CD4-positive, alpha-beta memory T cell (primary cell): ENCODE measurements around the gene AGXT2. TPM values are rescaled to one million over a fixed set of nuclear protein-coding genes. Genes with fewer than 3 reads are reported as not detected.

Source experiments
- CTCF ChIA-PET: fragments of 350-600 bp; sonication (Branson Sonifier 250); formaldehyde crosslinking; loops from one replicate; lab custom pipeline; 2021; ENCODE audit warnings: inconsistent platforms; ENCODE audit not compliant: partially characterized antibody; lab: Charles Lee
- POLR2A ChIA-PET: fragments of 350-600 bp; sonication (Branson Sonifier 250); formaldehyde crosslinking; loops from one replicate; lab custom pipeline; 2021; ENCODE audit not compliant: partially characterized antibody; lab: Charles Lee
- DNase-seq, 5 donors: peaks; one replicate each; pipeline versions ENCODE4 v3.0.0 to v3.0.0-alpha.2; 2020 to 2022; ENCODE audit warnings: mixed read lengths in 1 of 5
- H3K27ac ChIP-seq: one replicate; pipeline ENCODE4 v1.7.0; 2013; ENCODE audit warnings: low read depth, low read length
- H3K27me3 ChIP-seq: 2 replicates; pipeline ENCODE4 v1.7.0; 2013; ENCODE audit warnings: mild to moderate bottlenecking, low read length, moderate library complexity; ENCODE audit not compliant: insufficient read depth
- H3K36me3 ChIP-seq: 2 replicates; pipeline ENCODE4 v1.7.0; 2013; ENCODE audit warnings: mild to moderate bottlenecking, low read length, moderate library complexity; ENCODE audit not compliant: insufficient read depth
- H3K4me1 ChIP-seq: 2 replicates; pipeline ENCODE4 v1.7.0; 2013; ENCODE audit warnings: mild to moderate bottlenecking, low read length, moderate library complexity; ENCODE audit not compliant: insufficient read depth
- H3K4me3 ChIP-seq, 2 donors: one replicate each; pipeline ENCODE4 v1.7.0; 2013; ENCODE audit warnings: low read length in 2 of 2, mild to moderate bottlenecking in 1 of 2
- H3K9me3 ChIP-seq, 2 donors: one replicate each; pipeline ENCODE4 v1.7.0; 2013; ENCODE audit warnings: low read length in 2 of 2, control low read depth in 1 of 2; ENCODE audit not compliant: control insufficient read depth in 1 of 2
- H3K27ac Mint-ChIP-seq, 7 donors: one replicate each; pipeline ENCODE4 v1.8.0; 2020 to 2021; ENCODE audit warnings: mixed read lengths in 7 of 7, mild to moderate bottlenecking in 6 of 7, inconsistent platforms in 3 of 7, moderate library complexity in 3 of 7
- H3K27me3 Mint-ChIP-seq, 2 donors: one replicate each; pipeline ENCODE4 v1.8.0; 2020 to 2021; ENCODE audit warnings: mixed read lengths in 2 of 2
- H3K36me3 Mint-ChIP-seq, 2 donors: one replicate each; pipeline ENCODE4 v1.8.0; 2020 to 2021; ENCODE audit warnings: mixed read lengths in 2 of 2, inconsistent platforms in 1 of 2, mild to moderate bottlenecking in 1 of 2
- H3K4me1 Mint-ChIP-seq, 4 donors: one replicate each; pipeline ENCODE4 v1.8.0; 2020 to 2021; ENCODE audit warnings: mixed read lengths in 4 of 4, mild to moderate bottlenecking in 1 of 4
- H3K4me3 Mint-ChIP-seq, 8 donors: one replicate each; pipeline ENCODE4 v1.8.0; 2020 to 2021; ENCODE audit warnings: mixed read lengths in 8 of 8, mild to moderate bottlenecking in 7 of 8, moderate library complexity in 6 of 8, inconsistent platforms in 3 of 8
- H3K9me3 Mint-ChIP-seq, 8 donors: one replicate each; pipeline ENCODE4 v1.8.0; 2020 to 2021; ENCODE audit warnings: mixed read lengths in 8 of 8, mild to moderate bottlenecking in 5 of 8, inconsistent platforms in 3 of 8, moderate library complexity in 1 of 8
- intact Hi-C: fragments of 100-400 bp; cut with micrococcal nuclease; formaldehyde crosslinking; loops from one replicate; pipeline ENCODE4 v1.15.1; 2023
- polyA plus RNA-seq, 2 donors: library from polyadenylated mRNA; unstranded; fragments of 300-500 nt; fragmentation: Illumina TruSeq; gene quantifications; one replicate each; pipeline ENCODE4 v1.2.3, GENCODE V29; 2021
- total RNA-seq, 2 experiments: library from RNA; stranded (reverse); gene quantifications; one replicate each; pipeline ENCODE4 v1.2.3, GENCODE V29; 2021

Gene AGXT2
- total and polyA plus RNA-seq, 4 experiments from 2014 or later: not detected

DNA sequence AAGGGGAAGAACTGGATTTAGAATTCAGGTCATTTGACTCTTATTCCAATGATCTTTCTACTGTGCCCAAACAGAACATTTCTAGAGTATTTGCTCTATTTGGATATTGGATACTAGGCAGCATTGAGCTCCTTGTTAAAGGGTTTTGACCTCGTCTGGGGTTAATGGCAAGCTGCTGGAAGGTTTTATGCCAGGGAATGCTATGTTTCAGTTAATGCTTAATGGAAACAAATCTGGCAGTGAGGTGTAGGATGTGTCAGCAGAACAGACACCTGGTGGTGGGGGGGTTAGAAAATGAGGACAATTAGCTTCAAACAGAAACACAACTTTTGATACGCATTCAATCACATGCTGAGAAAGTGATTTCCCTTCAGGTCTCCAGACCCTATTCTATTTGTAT, 51.5 kb downstream of the AGXT2 start:
- Mint-ChIP-seq H3K4me1 (no peaks in the 10 kb centered on the region), H3K9me3 (peaks cover 0 to 2% (median 0%) of the 10 kb centered on the region in 8 donors)
- intact Hi-C loops: no loop called here

DNA sequence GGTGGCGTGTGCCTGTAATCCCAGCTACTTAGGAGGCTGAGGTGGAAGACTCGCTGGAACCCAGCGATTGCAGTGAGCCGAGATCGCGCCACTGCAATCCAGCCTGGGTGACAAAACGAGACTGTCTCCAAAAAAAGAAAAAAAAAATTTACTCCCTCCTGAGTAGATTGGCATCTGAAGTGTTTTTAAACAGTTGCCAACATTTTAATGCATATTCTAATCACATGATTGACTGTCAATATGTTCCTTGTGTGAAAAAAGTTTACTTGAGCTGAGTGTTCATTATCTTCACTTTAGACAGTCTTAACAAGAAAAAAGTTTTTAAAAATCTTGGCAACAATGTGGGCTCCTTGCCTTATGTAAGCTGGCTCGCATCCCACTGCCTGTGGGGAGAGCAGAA, 53.8 kb downstream of the AGXT2 start:
- ChIA-PET POLR2A (no interaction called here), CTCF (interaction anchor here (4.8 kb wide), 1 partner anchor 9 kb away, joined by 26 read pairs; no protein-coding TSS in a partner anchor)

More for the DNA sequence above, 51.5 kb downstream of the AGXT2 start:
- Histone ChIP-seq H3K36me3 (no peaks in the 10 kb centered on the region), H3K4me3 (no peak overlapping the region), H3K9me3 (no peaks in the 10 kb centered on the region), H3K4me1 (no peaks in the 10 kb centered on the region), H3K27ac (no peak overlapping the region), H3K27me3 (no peaks in the 10 kb centered on the region)
- no peak for DNase-seq
- Mint-ChIP-seq H3K4me3 (no peak overlapping the region), H3K27me3 (peaks cover 7 to 25% of the 10 kb centered on the region in 2 donors), H3K36me3 (no peaks in the 10 kb centered on the region), H3K27ac (no peak overlapping the region)
- ChIA-PET CTCF (no interaction called here), POLR2A (no interaction called here)

DNA sequence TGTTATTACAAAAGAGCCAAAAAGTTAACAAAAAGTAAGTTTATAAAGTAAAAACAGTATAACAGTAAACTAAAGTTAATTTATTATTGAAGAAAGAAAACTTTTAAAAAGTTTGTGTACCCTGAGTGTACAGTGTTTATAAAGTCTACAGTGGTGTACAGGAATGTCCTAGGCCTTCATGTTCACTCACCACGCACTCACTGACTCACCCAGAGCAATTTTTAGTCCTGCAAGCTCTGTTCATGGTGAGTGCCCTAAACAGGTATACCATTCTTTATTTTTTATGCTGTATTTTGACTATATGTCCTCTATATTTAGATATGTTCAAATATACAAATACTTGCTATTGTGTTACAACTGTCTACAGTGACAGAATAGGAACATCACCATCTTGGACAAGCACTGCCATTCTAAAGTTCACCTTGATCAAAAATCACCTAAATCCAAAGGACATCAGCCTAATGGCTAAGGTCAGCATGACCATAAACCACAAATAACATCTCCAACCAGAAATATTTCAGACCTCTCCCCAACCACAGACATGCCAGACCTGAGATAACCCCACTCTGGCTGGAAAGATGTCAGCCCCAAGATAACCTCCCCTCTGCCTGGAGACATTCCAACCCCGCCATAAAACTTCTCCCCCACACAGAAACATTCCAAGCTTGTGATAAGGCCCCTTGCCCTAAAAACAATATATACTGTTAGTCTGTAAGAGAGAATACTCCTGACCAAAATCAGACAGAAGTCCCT, 56.1 kb downstream of the AGXT2 start:
- Mint-ChIP-seq H3K9me3 (peaks cover 4 to 24% (median 13%) of the 10 kb centered on the region in 8 donors), H3K4me3 (no peak overlapping the region), H3K27ac (no peak overlapping the region), H3K4me1 (no peaks in the 10 kb centered on the region), H3K36me3 (peaks cover 0 to 5% of the 10 kb centered on the region in 2 donors), H3K27me3 (peaks cover 15 to 32% of the 10 kb centered on the region in 2 donors)
- POLR2A ChIA-PET: no interaction called here
- no peaks in the 10 kb centered on the region for H3K27me3 ChIP-seq
- no peaks in the 10 kb centered on the region for H3K9me3 ChIP-seq
- CTCF ChIA-PET: interaction anchor here (4.8 kb wide), 1 partner anchor 11 kb away, joined by 26 read pairs; no protein-coding TSS in a partner anchor
- no peak for DNase-seq
- no peak overlapping the region for H3K4me3 ChIP-seq
- H3K36me3 ChIP-seq: no peaks in the 10 kb centered on the region
- intact Hi-C loops: no loop called here
- H3K27ac ChIP-seq: no peak overlapping the region
- no peaks in the 10 kb centered on the region for H3K4me1 ChIP-seq

More for the DNA sequence above, 53.8 kb downstream of the AGXT2 start:
- no peak for DNase-seq
- H3K9me3 Mint-ChIP-seq: peaks cover 0 to 9% (median 0%) of the 10 kb centered on the region in 8 donors
- H3K4me1 Mint-ChIP-seq: no peaks in the 10 kb centered on the region
- intact Hi-C loops: no loop called here
- H3K27ac Mint-ChIP-seq: no peak overlapping the region
- no peak overlapping the region for H3K4me3 Mint-ChIP-seq
- H3K36me3 Mint-ChIP-seq: no peaks in the 10 kb centered on the region
- no peak overlapping the region for H3K27ac ChIP-seq
- no peaks in the 10 kb centered on the region for H3K4me1 ChIP-seq
- no peaks in the 10 kb centered on the region for H3K9me3 ChIP-seq
- no peaks in the 10 kb centered on the region for H3K27me3 ChIP-seq
- peaks cover 11 to 31% of the 10 kb centered on the region in 2 donors for H3K27me3 Mint-ChIP-seq
- H3K4me3 ChIP-seq: no peak overlapping the region
- no peaks in the 10 kb centered on the region for H3K36me3 ChIP-seq

DNA sequence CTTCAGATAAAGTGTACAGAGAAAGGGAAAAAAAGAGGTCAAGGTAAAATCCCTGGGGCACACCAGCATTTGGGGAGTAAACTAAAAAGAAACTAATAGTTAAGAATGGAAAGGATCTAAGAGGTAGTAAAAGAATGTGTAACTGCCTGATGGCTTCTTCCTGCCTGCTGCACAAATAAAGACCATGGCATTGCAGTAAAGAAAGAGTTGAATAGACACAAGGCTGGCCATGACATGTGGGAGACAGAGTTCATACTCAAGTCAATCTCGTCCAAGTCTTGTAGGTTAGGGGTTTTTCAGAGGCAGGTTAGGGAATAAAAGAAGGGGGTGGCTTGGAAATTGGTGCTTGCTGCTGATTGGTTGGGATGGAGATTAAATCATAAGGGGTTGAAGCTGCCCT, 60.8 kb downstream of the AGXT2 start:
- Histone ChIP-seq H3K36me3 (no peaks in the 10 kb centered on the region), H3K9me3 (peaks cover 0 to 4% of the 10 kb centered on the region in 2 donors), H3K4me3 (no peak overlapping the region), H3K4me1 (no peaks in the 10 kb centered on the region), H3K27ac (no peak overlapping the region), H3K27me3 (no peaks in the 10 kb centered on the region)
- Mint-ChIP-seq H3K36me3 (peaks cover 0 to 5% of the 10 kb centered on the region in 2 donors), H3K4me3 (no peak overlapping the region), H3K27me3 (peaks cover 11 to 15% of the 10 kb centered on the region in 2 donors), H3K4me1 (no peaks in the 10 kb centered on the region), H3K27ac (no peak overlapping the region), H3K9me3 (peaks cover 8 to 43% (median 29%) of the 10 kb centered on the region in 8 donors)
- intact Hi-C loops: no loop called here
- no peak for DNase-seq
- ChIA-PET CTCF (no interaction called here), POLR2A (no interaction called here)

DNA sequence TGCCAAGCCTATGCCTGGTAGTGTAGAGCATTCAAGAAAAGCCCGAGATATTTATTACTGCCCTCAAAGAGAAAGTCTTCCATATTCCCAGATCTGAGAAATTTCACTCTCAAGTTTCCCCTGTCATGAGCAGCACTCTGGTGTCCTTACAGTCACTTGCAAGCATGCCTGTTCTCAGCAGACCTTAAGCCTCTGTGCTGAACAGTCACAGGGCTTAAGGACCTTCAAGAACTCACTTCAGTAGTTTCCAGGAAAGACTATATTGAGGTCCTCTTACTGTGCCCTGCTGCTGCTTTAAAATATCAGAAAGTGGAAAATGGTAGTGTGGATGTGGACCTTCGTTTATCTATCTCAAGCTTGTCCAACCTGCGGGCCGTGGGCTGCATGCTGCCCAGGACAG, 64.9 kb downstream of the AGXT2 start:
- H3K27ac Mint-ChIP-seq: no peak overlapping the region
- POLR2A ChIA-PET: no interaction called here
- H3K27me3 ChIP-seq: no peaks in the 10 kb centered on the region
- no peak overlapping the region for H3K4me3 ChIP-seq
- H3K9me3 ChIP-seq: peaks cover 0 to 4% of the 10 kb centered on the region in 2 donors
- CTCF ChIA-PET: no interaction called here
- no peak for DNase-seq
- peaks cover 2% of the 10 kb centered on the region in 2 donors for H3K27me3 Mint-ChIP-seq
- H3K9me3 Mint-ChIP-seq: peaks cover 8 to 38% (median 31%) of the 10 kb centered on the region in 8 donors
- no peaks in the 10 kb centered on the region for H3K4me1 ChIP-seq
- no peak overlapping the region for H3K27ac ChIP-seq
- intact Hi-C loops: no loop called here
- H3K36me3 Mint-ChIP-seq: peaks cover 3 to 9% of the 10 kb centered on the region in 2 donors
- H3K36me3 ChIP-seq: no peaks in the 10 kb centered on the region
- H3K4me1 Mint-ChIP-seq: no peaks in the 10 kb centered on the region
- no peak overlapping the region for H3K4me3 Mint-ChIP-seq

DNA sequence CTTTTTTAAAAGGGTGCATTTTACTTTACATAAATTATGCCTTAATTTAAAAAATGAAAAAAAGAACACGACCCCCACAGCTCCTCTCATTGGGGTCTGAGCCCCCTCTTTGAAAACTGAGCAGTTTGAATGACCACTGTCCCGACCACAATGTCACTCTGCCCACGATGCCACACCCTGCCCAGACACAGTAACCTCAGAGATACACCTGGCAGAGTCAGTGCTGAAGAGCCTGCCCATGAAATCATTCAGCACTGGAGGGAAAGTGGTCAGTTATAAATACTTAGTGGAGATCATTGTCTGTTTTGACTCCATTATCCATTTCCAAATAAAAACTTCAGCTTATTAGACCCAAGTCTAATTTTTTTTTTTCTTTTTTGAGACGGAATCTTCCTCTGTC, 69.1 kb downstream of the AGXT2 start:
- intact Hi-C loops: no loop called here

DNA sequence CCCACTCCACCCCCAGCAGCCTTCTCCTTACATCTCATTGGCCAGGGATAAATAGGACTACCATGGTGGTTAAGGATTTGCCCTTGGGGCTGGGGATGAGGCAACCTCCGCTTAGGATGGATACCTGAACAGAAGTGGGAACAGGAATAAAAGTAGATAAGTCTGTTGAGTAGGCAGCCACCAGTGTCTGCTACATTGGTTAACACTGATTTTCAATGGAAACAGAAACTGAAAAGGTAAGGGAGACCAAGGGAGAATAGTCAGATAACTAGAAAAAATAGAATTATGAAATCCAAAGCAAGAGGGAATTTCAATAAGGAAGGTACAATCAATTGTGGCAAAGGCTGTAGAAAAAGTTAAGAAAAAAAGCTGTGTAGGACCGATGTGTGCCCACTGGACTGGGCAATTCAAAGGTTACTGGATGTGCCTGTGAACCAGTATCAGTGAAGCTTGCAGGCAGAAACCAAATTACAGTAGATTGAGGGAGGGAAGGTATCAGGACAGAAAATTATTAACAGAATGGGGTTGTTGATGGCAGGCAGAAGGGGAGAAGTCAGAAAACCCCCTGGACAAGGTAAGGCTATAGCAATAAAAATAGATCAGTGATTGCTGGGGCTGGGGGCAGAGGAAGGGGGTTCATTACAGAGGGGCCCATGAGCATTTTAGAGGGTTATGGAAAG, 69.7 kb downstream of the AGXT2 start:
- Histone ChIP-seq H3K4me1 (no peaks in the 10 kb centered on the region), H3K9me3 (no peaks in the 10 kb centered on the region), H3K27ac (no peak overlapping the region), H3K4me3 (no peak overlapping the region), H3K36me3 (no peaks in the 10 kb centered on the region), H3K27me3 (no peaks in the 10 kb centered on the region)
- Mint-ChIP-seq H3K36me3 (peaks cover 3 to 4% of the 10 kb centered on the region in 2 donors), H3K27ac (no peak overlapping the region), H3K4me1 (no peaks in the 10 kb centered on the region), H3K9me3 (peaks cover 0 to 15% (median 7%) of the 10 kb centered on the region in 8 donors), H3K27me3 (peaks cover 4 to 6% of the 10 kb centered on the region in 2 donors), H3K4me3 (no peak overlapping the region)
- no peak for DNase-seq
- intact Hi-C loops: no loop called here
- ChIA-PET CTCF (interaction anchor here (2.1 kb wide), 1 partner anchor 26 kb away, joined by 5 read pairs; no protein-coding TSS in a partner anchor), POLR2A (no interaction called here)

More for the DNA sequence above, 69.1 kb downstream of the AGXT2 start:
- Histone ChIP-seq H3K36me3 (no peaks in the 10 kb centered on the region), H3K9me3 (no peaks in the 10 kb centered on the region), H3K4me1 (no peaks in the 10 kb centered on the region), H3K27ac (no peak overlapping the region), H3K4me3 (no peak overlapping the region), H3K27me3 (no peaks in the 10 kb centered on the region)
- Mint-ChIP-seq H3K4me1 (no peaks in the 10 kb centered on the region), H3K9me3 (peaks cover 0 to 17% (median 8%) of the 10 kb centered on the region in 8 donors), H3K4me3 (no peak overlapping the region), H3K27ac (no peak overlapping the region), H3K36me3 (peaks cover 3 to 4% of the 10 kb centered on the region in 2 donors), H3K27me3 (peaks cover 2 to 6% of the 10 kb centered on the region in 2 donors)
- ChIA-PET POLR2A (no interaction called here), CTCF (interaction anchor here (2.1 kb wide), 1 partner anchor 25 kb away, joined by 5 read pairs; no protein-coding TSS in a partner anchor)
- DNase-seq: peak in 1 of 5 donors; percentile 38
